ENCODE results near the gene KDM7A. TPM values are rescaled to one million over a fixed set of nuclear protein-coding genes. Genes with fewer than 3 reads are reported as not detected.

The KDM7A gene
- total and polyA plus RNA-seq, 9 of the 15 experiments (the other 6 are each of a cell fraction or from before 2014, with no cell fraction given) = 0.90 to 8.4 (median 7.0) TPM

DNA sequence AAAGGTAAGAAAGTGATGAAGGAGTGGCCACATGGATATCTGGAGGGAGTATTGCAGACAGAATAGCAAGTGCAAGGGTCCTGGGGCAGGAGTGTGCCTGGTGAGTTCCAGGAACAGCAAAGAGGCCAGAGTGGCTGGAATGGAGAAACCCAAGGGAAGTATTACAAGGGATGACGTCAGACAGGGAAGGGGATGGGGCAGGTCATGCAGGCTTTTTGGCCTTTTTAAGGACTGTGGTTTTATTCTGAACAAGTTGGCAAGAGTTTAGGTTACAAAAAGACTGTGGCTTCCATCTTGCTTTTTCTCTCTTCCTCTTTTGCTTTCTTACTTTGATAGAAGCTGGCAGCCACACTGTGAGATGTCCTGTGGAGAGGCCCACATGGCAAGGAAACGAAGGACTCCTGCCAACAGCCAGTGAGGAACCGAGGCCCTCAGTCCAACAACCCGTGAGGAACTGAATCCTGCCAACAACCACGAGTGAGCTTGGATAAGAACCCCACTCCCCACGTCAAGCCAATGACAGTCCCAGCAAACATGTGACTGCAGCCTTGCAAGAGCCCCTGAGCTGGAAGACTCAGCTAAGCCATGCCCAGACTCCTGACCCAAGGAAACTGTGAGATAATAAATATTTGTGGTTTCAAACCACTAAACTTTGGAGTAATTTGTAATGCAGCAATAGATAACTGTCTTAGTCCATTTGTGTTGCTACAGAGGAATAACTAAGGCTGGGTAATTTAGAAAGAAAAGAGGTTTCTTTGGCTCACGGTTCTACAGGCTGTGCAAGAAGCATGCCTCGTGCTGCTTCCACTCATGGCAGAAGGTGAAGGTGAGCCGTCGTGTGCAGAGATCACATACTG lies 19.8 kb upstream of the KDM7A start (continued):
- TF ChIP-seq, protein P1, sequence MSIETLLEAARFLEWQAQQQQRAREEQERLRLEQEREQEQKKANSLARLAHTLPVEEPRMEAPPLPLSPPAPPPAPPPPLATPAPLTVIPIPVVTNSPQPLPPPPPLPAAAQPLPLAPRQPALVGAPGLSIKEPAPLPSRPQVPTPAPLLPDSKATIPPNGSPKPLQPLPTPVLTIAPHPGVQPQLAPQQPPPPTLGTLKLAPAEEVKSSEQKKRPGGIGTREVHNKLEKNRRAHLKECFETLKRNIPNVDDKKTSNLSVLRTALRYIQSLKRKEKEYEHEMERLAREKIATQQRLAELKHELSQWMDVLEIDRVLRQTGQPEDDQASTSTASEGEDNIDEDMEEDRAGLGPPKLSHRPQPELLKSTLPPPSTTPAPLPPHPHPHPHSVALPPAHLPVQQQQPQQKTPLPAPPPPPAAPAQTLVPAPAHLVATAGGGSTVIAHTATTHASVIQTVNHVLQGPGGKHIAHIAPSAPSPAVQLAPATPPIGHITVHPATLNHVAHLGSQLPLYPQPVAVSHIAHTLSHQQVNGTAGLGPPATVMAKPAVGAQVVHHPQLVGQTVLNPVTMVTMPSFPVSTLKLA (conservative IDR thresholded peaks at IDR 0.05) = no peak
- TF ChIP-seq STAT5B (CRISPR knock-in tag; IDR thresholded peaks at IDR 0.05) (no peak), CBX1 (IDR thresholded peaks at IDR 0.05; ENCODE audit: low read depth) (peak; percentile 60; the same call in 1 of the 2 replicates), ZNF696 (CRISPR knock-in tag; conservative IDR thresholded peaks at IDR 0.05) (no peak), ADNP (tag; IDR thresholded peaks at IDR 0.05) (peak; percentile 73; the same call in 1 of the 2 replicates), HOXB6 (CRISPR knock-in tag; IDR thresholded peaks at IDR 0.05; ENCODE audit: borderline replicate concordance) (no peak), POU5F1 (IDR thresholded peaks at IDR 0.05; ENCODE audit: borderline replicate concordance, low read depth, low read length, partially characterized antibody) (no peak), HNRNPUL1 (IDR thresholded peaks at IDR 0.05; ENCODE audit: low read length) (no peak), ZNF431 (CRISPR knock-in tag; IDR thresholded peaks at IDR 0.05) (no peak), CBX2 (IDR thresholded peaks at IDR 0.05; ENCODE audit: insufficient read depth, low read length, poor library complexity, severe bottlenecking) (no peak), MBD2 (IDR thresholded peaks at IDR 0.05; ENCODE audit: borderline replicate concordance, low read depth) (no peak)
- TF ChIP-seq, protein P2, sequence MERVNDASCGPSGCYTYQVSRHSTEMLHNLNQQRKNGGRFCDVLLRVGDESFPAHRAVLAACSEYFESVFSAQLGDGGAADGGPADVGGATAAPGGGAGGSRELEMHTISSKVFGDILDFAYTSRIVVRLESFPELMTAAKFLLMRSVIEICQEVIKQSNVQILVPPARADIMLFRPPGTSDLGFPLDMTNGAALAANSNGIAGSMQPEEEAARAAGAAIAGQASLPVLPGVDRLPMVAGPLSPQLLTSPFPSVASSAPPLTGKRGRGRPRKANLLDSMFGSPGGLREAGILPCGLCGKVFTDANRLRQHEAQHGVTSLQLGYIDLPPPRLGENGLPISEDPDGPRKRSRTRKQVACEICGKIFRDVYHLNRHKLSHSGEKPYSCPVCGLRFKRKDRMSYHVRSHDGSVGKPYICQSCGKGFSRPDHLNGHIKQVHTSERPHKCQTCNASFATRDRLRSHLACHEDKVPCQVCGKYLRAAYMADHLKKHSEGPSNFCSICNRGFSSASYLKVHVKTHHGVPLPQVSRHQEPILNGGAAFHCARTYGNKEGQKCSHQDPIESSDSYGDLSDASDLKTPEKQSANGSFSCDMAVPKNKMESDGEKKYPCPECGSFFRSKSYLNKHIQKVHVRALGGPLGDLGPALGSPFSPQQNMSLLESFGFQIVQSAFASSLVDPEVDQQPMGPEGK (CRISPR knock-in tag; IDR thresholded peaks at IDR 0.05; ENCODE audit: borderline replicate concordance) = no peak
- TF ChIP-seq, protein P3, sequence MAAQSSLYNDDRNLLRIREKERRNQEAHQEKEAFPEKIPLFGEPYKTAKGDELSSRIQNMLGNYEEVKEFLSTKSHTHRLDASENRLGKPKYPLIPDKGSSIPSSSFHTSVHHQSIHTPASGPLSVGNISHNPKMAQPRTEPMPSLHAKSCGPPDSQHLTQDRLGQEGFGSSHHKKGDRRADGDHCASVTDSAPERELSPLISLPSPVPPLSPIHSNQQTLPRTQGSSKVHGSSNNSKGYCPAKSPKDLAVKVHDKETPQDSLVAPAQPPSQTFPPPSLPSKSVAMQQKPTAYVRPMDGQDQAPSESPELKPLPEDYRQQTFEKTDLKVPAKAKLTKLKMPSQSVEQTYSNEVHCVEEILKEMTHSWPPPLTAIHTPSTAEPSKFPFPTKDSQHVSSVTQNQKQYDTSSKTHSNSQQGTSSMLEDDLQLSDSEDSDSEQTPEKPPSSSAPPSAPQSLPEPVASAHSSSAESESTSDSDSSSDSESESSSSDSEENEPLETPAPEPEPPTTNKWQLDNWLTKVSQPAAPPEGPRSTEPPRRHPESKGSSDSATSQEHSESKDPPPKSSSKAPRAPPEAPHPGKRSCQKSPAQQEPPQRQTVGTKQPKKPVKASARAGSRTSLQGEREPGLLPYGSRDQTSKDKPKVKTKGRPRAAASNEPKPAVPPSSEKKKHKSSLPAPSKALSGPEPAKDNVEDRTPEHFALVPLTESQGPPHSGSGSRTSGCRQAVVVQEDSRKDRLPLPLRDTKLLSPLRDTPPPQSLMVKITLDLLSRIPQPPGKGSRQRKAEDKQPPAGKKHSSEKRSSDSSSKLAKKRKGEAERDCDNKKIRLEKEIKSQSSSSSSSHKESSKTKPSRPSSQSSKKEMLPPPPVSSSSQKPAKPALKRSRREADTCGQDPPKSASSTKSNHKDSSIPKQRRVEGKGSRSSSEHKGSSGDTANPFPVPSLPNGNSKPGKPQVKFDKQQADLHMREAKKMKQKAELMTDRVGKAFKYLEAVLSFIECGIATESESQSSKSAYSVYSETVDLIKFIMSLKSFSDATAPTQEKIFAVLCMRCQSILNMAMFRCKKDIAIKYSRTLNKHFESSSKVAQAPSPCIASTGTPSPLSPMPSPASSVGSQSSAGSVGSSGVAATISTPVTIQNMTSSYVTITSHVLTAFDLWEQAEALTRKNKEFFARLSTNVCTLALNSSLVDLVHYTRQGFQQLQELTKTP (IDR thresholded peaks at IDR 0.05; ENCODE audit: low read depth in 1 of 2, partially characterized antibody in 2 of 2) = no peak
- TF ChIP-seq, protein P4, sequence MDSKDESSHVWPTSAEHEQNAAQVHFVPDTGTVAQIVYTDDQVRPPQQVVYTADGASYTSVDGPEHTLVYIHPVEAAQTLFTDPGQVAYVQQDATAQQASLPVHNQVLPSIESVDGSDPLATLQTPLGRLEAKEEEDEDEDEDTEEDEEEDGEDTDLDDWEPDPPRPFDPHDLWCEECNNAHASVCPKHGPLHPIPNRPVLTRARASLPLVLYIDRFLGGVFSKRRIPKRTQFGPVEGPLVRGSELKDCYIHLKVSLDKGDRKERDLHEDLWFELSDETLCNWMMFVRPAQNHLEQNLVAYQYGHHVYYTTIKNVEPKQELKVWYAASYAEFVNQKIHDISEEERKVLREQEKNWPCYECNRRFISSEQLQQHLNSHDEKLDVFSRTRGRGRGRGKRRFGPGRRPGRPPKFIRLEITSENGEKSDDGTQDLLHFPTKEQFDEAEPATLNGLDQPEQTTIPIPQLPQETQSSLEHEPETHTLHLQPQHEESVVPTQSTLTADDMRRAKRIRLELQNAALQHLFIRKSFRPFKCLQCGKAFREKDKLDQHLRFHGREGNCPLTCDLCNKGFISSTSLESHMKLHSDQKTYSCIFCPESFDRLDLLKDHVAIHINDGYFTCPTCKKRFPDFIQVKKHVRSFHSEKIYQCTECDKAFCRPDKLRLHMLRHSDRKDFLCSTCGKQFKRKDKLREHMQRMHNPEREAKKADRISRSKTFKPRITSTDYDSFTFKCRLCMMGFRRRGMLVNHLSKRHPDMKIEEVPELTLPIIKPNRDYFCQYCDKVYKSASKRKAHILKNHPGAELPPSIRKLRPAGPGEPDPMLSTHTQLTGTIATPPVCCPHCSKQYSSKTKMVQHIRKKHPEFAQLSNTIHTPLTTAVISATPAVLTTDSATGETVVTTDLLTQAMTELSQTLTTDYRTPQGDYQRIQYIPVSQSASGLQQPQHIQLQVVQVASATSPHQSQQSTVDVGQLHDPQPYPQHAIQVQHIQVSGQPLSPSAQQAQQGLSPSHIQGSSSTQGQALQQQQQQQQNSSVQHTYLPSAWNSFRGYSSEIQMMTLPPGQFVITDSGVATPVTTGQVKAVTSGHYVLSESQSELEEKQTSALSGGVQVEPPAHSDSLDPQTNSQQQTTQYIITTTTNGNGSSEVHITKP (IDR thresholded peaks at IDR 0.05; ENCODE audit: partially characterized antibody) = no peak

All from K562 (cell line).